GM13977 (cell line): Measurements from ENCODE around the gene STRA6.

Experiments used
- DNase-seq: peaks from one replicate; pipeline ENCODE4 v3.0.0; 2012; ENCODE audit warnings: low spot score
- in situ Hi-C: fragments of 300-500 bp; cut with MboI; formaldehyde crosslinking; loops from one replicate; pipeline ENCODE4 v1.12.0; 2022; ENCODE audit warnings: low sequenced_read_pairs, low pct_unique_long_range_greater_than_20kb, mixed read lengths, inconsistent platforms; ENCODE audit not compliant: unreplicated experiment
- TF ChIP-seq, protein P1 (sequence below): IDR thresholded peaks from 2 replicates; pipeline ENCODE4 v1.5.1; 2012; ENCODE audit warnings: mild to moderate bottlenecking, control low read depth; ENCODE audit not compliant: insufficient read depth; ENCODE audit errors: extremely low read depth, missing control alignments

STRA6 gene

DNA sequence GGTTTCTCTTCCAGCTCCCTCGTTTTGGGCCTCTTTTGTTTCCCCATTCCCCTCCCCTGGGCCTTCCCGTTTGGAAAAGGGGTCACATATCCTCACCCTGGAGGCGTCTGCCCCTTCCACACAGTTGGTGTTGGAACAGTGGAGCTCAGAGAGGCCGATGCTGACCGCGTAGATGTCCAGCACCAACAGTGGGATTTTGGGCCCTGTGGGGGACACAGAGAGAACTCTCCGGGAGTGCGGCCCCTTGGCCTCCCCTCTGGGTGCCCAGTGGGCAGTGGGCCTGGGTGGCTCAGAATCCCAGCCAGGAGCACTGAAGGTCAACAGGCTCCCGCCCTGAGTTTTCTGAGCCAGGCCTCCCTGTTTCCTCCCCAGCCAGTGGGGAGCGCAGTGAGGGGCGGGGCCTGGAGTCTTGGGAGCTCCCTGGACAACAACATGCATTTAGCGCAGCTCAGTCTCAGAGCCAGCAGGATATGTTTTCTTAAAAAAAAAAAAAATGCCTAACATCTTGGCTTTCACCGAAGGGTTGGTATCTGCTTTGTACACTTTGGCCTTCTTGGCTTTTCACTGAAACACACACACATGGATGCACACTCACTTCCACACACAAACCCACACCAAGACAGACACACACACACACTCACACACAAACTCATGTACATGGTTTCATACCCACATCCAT lies 29.7 kb downstream of the STRA6 start:
- TF ChIP-seq, protein P1, sequence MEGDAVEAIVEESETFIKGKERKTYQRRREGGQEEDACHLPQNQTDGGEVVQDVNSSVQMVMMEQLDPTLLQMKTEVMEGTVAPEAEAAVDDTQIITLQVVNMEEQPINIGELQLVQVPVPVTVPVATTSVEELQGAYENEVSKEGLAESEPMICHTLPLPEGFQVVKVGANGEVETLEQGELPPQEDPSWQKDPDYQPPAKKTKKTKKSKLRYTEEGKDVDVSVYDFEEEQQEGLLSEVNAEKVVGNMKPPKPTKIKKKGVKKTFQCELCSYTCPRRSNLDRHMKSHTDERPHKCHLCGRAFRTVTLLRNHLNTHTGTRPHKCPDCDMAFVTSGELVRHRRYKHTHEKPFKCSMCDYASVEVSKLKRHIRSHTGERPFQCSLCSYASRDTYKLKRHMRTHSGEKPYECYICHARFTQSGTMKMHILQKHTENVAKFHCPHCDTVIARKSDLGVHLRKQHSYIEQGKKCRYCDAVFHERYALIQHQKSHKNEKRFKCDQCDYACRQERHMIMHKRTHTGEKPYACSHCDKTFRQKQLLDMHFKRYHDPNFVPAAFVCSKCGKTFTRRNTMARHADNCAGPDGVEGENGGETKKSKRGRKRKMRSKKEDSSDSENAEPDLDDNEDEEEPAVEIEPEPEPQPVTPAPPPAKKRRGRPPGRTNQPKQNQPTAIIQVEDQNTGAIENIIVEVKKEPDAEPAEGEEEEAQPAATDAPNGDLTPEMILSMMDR: no peak

DNA sequence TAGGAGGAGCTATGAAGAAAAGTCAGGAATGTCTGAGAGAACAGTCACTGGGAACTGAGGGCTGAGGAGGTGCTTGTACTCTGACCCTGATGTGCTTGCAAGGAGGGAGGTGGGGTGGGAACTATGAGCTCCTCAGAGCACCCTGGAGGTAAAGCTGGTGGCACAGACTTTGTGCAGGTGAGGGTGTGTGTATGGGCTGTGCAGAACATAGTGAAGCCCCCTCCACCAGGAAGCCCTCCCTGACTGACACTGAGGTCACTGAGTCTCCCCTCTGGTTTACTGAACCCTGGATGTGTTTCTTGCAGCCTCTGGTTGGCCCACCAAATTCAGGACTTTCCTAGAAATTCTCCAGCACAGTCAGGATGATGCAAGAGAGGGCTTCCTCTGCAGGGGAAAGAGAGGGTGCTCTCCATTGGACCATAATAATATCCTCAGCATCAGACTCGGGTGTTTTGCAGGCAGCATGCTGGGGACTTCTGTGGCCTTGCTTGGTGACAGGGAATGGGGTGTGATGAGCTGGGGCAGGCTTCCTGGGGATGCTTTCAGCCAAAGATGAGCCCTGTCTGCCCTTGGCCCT lies 30.5 kb downstream of the STRA6 start:
- DNase-seq: no peak
- TF ChIP-seq, protein P1: no peak
- in situ Hi-C loops: no loop called here

More for the DNA sequence above, 29.7 kb downstream of the STRA6 start:
- in situ Hi-C loops: no loop called here
- no peak for DNase-seq

DNA sequence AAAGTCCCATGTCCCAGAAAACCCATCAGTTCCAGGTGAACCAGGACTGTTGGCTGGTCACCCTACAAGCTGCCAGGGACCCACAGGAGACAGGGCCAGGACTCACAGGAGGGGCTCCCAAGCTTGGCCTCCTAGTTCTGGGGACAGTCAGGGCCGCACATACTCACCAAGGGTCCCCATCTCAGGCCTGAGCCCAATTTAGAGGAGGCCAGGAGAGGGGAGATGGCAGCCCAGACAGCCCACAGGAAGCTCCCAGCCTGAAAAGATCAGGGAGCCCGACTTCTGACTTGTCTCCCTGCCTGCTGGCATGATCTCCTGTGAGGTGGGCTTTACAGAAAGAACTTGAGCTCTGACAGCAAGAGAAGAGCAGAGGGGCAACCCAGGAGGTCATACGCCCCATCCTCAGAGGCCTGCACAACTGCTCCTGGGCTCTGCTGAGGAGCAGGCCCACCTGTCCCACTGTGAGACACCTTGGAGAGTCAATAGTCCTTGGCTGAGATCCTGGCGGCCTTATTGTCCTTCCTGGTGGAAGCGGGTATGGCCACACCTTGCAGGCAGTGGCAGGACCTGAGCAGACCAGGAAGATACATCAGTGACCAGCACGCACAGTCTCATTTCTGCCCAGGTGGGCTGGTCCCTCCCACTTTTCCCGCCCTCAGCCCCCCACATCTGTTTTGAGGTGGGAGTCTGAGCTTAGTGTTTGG lies 31.6 kb downstream of the STRA6 start:
- peak; percentile 8 for DNase-seq
- TF ChIP-seq, protein P1: no peak
- in situ Hi-C loops: no loop called here

DNA sequence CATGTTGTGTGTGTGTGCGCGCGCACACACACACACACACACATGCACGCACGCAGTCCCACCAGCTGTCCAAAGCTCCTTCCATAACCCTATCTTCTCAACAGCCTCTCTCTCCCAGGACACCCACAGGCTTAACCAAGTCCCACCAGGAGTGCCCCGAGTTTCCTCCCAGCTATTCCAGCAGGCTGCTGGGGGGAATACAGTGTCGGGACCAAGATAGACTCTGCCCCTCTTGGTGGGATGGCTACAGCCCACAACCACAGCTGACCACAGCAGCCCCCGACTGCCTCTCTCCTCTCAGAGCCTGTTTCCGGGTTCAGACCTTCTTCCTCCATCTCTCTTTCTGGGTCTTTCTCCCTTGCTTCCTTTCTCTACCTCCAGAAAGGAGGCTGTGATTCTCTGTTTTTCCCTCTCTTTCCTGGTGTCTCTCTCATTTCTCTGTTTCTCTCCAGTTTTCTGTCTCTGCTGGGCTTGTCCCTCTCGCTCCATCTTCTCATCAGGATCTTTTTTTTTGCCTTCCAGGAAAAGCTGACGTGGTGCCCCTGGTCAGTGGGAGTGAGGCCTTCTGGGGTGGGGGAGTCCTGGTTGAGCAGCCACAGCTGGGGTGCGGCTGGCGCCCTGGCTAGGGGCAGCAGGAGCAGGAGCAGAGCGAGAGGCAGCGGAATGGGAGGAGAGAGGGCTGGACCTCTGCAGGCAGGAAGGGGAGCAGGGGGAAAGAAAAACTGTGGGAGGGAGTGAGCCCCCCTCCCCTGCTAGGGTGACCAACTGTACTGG lies 32.3 kb downstream of the STRA6 start:
- no peak for DNase-seq
- TF ChIP-seq, protein P1: no peak
- in situ Hi-C loops: no loop called here

DNA sequence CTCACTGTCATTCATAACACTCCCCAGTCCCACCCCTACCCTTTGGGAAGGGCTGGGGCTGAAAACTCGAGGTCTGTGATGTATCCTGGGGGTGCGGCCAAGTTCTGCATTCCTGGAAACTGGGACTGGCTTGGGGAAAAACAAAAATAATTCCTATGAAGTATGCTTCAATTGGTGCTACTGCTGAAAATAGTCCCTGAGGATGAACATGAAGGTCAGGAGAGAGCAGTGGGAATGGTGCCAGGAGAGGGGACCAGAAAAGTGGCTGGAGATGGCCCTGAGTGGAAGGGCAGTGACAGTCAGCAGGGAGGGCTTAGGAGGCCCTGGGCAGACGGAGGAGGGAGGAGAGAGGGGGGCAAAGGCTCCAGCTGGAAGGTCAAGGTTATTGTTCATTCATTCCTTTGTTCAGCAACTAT lies 33.9 kb downstream of the STRA6 start:
- DNase-seq: no peak
- TF ChIP-seq, protein P1: no peak
- in situ Hi-C loops: no loop called here

DNA sequence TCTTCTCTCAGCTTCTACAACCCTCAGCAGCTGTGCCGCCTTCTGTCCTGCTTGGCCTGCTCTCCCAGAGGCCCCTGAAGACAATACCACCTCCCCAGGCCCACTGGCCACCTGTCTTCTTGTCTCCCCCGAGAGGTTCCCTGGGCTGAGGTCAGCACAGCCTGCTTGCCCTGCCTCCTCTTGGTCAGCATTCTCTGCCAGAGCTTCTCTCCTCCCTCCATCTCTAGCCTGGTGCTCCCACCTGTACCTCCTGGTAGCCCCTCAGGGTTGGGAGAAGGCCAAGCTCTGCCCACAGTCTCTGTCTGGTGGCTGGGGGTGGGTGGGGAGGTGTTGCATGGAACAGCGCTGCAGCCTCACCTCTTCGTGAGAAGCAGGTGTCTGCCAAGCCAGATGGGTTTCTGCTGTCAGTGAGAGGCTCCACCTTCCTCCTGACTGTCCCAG lies 34.7 kb downstream of the STRA6 start:
- peak; percentile 9 for DNase-seq
- in situ Hi-C loops: no loop called here
- TF ChIP-seq, protein P1: no peak
